NCI-H524 (cell line): ENCODE results near the gene FAM50B.
A peak's percentile ranks its signal among the peaks of the same experiment; 100 is the strongest.

ENCODE experiments used
- DNase-seq, 2 experiments: peaks; one replicate each; lab custom pipeline; 2025; lab: John Stamatoyannopoulos, UW

Gene FAM50B, protein sequence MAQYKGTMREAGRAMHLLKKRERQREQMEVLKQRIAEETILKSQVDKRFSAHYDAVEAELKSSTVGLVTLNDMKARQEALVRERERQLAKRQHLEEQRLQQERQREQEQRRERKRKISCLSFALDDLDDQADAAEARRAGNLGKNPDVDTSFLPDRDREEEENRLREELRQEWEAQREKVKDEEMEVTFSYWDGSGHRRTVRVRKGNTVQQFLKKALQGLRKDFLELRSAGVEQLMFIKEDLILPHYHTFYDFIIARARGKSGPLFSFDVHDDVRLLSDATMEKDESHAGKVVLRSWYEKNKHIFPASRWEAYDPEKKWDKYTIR

GRCh38 chr6:3848925-3849605 lies at the start of gene FAM50B:
FAM50B (plus strand) TSS chr6:3849373; CDS start chr6:3849812, 439 bp downstream.
- DNase-seq, result peak; percentile 78 to 85

GRCh38 chr6:3799719-3800118 lies 49.5 kb upstream of the FAM50B start:
- DNase-seq, result no peak

DNA sequence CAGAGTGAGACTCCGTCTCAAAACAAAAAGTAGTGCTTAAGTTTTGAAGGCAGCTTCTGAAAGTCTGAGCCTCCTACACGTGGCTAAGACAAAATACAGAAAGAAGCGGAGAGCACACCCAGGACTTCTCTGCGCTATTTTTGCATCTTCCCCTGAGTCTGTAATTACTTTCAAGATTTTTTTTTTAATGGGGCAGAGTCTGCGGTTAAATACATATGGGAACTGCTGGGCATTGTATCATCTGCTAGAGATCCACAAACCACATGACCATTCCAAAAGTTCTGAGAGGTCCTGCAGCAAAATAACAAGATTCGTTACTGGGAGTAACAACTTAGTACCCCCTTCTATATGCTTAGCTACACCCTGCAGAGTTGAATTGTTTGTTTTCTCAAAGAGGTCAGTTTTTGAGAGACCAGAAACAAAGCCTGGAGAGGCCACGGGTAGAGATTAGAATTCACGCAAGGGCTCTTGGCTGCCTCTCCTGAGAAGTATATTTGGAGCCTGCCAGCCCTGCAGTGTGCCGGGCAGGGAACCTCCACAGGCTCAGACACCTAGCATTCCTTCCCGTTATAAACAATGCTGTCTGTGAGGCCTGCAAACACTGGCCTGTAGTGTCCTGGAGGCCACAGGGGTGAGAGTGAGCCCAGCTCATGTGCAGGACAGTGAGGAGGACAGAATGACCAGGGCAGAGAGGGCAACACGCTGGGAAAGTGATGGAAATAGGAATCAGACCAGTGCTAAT lies 48.2 kb upstream of the FAM50B start:
- no peak for DNase-seq

GRCh38 chr6:3801960-3802359 lies 47.2 kb upstream of the FAM50B start:
- no peak for DNase-seq

- no peak for DNase-seq
Measured at GRCh38 chr6:3803627-3804468, 45.3 kb upstream of the FAM50B start.

GRCh38 chr6:3804964-3805363 lies 44.2 kb upstream of the FAM50B start:
- no peak for DNase-seq

GRCh38 chr6:3805448-3806123 lies 43.6 kb upstream of the FAM50B start:
- no peak for DNase-seq

DNA sequence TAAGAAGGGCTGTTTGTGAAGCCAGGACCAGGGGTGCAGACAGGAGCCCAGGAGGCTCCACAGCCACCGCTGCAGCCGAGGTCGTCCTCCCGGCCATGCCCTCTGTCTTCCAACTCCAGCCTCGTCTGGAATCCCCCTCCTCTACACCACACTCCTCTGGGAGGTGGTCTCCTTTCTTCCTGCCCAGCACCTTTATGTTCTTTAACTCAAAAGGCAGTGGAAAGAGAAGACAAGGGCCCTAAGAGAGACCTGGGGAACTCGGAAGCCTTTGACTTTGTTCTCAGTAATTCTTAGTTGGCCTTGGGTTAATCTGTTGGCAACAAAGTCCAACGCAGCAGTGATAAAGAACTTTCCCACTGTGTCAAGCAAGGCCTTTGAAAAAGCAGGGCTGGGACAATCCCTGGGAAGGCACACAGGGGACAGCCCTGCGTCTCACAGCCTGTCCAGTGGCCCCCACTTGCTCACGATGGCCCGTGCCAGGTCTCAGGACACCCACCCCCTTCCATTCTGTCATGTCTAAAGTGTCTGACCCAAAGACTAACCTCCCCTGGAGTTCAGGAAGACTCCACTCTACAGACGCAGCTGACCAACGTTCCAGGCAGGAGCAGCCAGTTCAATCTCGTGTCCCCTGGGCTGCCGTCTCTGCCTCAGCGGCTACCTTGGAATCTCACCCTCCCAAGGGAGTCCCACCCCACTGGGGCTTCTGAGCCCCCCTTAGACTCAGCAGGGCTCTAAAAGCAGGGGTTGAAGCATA lies 42.8 kb upstream of the FAM50B start:
- no peak for DNase-seq

DNA sequence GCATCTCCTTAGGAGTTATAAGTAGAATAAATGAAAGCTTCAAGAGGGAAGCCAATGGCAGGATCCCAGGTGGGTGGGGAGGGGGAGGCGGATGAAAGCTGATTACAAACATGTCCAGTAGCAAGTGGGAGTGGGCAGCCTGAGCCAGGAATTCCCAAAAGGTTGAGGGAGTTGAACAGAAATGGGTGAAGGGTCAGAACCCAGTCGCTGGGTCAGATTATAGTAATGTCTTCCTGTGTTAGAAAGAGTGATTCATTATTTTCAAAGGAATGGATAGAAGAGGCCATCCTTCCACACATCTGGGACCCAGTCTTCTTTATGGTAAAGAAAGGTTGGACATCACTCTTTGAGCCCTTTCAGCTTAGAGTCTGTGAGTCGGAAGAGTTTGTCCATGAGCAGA lies 41.0 kb upstream of the FAM50B start:
- no peak for DNase-seq

GRCh38 chr6:3808759-3809514 lies 40.2 kb upstream of the FAM50B start:
- no peak for DNase-seq

DNA sequence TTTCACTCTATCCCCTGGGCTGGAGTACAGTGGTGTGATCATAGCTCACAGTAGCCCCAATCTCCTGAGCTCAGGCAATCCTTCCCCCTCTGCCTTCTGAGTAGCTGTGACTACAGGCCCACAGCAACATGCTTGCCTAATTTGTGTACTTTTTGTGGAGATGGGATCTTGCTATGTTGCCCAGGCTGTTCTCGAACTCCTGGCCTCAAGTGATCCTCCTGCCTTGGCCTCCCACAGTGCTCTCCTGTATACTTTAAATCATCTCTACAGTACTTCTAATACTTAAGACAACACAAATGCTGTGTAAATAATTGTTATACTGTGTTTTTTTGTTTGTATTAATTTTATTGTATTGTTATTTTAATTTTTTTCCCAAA lies 39.7 kb upstream of the FAM50B start:
- DNase-seq, result no peak

- no peak for DNase-seq
Measured at GRCh38 chr6:3809982-3810381, 39.2 kb upstream of the FAM50B start.

- no peak for DNase-seq
Measured at GRCh38 chr6:3811191-3811590, 38.0 kb upstream of the FAM50B start.

DNA sequence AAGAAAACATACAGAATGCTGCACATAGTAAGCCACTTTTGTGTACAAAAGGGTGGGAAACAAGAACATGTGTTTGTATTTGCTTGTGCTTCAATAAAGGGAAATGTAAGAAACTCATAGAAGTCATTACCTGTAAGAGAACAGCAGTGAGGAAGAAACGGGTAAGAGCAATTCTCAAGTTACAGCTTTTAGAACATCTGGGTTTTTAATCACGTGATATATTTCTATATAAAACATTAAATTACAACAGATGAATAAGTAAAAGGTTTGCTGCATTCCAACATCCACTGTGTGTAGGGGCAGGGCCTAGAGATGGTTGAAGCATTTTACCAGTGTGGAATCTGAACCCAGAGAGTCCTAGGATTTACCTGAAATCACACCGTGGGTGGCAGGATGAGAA lies 36.6 kb upstream of the FAM50B start:
- DNase-seq, result no peak

GRCh38 chr6:3813150-3813780 lies 35.9 kb upstream of the FAM50B start:
- no peak for DNase-seq

DNA sequence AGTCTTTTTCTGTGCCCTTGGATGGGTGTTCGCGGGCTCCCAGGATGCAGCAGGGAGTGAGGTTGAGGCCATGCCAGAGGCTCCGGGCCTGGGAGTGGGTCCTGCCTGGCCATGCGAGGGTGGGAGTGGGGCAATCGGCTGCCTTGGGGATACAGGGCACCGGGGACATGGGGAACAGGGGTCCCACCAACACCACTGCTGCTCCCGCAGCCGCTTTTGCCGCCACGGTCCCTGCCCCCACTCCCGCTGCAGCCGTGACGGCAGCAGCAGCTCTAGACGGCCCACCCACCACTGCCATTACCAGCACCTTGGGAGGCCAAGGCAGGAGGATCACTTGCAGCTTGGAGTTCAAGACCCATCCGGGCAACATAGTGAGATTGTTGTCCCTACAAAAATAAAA lies 35.3 kb upstream of the FAM50B start:
- DNase-seq, result no peak

- no peak for DNase-seq
Measured at GRCh38 chr6:3814539-3814938, 34.6 kb upstream of the FAM50B start.

DNA sequence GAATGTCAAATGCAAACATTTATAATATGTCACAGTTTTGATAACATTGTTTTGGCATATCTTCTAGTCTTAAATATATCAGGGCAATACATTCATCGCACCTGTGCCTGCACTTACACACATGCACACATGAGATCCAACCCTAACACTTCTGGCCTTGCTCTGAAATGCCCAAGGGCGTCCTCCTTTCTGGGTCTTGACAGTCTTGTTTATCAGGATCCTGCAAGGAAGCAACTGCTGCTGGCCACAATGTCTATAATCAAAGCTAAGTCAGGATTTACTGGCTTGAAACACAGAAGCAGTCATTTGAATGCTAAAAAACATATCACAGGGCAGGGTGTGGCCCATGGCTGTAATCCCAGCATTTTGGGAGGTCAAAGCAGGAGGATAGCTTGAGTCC lies 32.9 kb upstream of the FAM50B start:
- DNase-seq, result no peak
